ENCODE data around the gene PILRA. TPM values are rescaled to one million over a fixed set of nuclear protein-coding genes. Genes with fewer than 3 reads are reported as not detected.

The PILRA gene
- total and polyA plus RNA-seq, 10 of the 15 experiments (the other 5 are each of a cell fraction or from before 2014, with no cell fraction given): 6.6 to 43.3 (median 11.5) TPM

GRCh38 chr7:100344560-100345287 lies 28.6 kb upstream of the PILRA start (continued):
- peak; percentile 55 for TF ChIP-seq BCL3 (IDR thresholded peaks at IDR 0.05; ENCODE audit: borderline replicate concordance, insufficient read depth, low read depth, low read length, poor library complexity, severe bottlenecking)
- TF ChIP-seq MTA2 (IDR thresholded peaks at IDR 0.05; ENCODE audit: low read depth): peak; percentile 73
- peak; percentile 89 for TF ChIP-seq ZNF207 (IDR thresholded peaks at IDR 0.05; ENCODE audit: borderline replicate concordance)
- TF ChIP-seq PAX5 (IDR thresholded peaks at IDR 0.05; ENCODE audit: borderline replicate concordance, low read depth, low read length): peak; percentile 14; the same call in 1 of the 2 replicates
- TF ChIP-seq RELB (IDR thresholded peaks at IDR 0.05; ENCODE audit: low read depth): peak; percentile 60
- peak; percentile 96 to 99 for TF ChIP-seq BHLHE40 (IDR thresholded peaks at IDR 0.05; ENCODE audit: borderline replicate concordance in 1 of 2, low read depth in 2 of 2, low read length in 1 of 2)
- TF ChIP-seq POLR2A (IDR thresholded peaks at IDR 0.05; ENCODE audit: low read depth, low read length): 0 out of 2 replicates have a peak, but pooled peaks have one; percentile 38
- peak; percentile 71; the same call in 1 of the 2 replicates for TF ChIP-seq ZBED1 (IDR thresholded peaks at IDR 0.05; ENCODE audit: borderline replicate concordance)
- peak; percentile 8; the same call in 1 of the 2 replicates for TF ChIP-seq IKZF1 (conservative IDR thresholded peaks at IDR 0.05)
- TF ChIP-seq MAX (IDR thresholded peaks at IDR 0.05; ENCODE audit: low read depth, low read length): 0 out of 2 replicates have a peak, but pooled peaks have one; percentile 32
- TF ChIP-seq EP300 (IDR thresholded peaks at IDR 0.05; ENCODE audit: borderline replicate concordance in 1 of 2, control insufficient read depth in 1 of 2, low read depth in 2 of 2, low read length in 2 of 2): peak; percentile 7 to 58; a peak in 2 of 4 replicates
- TF ChIP-seq TBL1XR1 (IDR thresholded peaks at IDR 0.05; ENCODE audit: low read depth, low read length): peak; percentile 60; the same call in 1 of the 2 replicates
- TF ChIP-seq EED (IDR thresholded peaks at IDR 0.05; ENCODE audit: low read depth): peak; percentile 36; the same call in 1 of the 2 replicates
- peak; percentile 13 to 36 (median 27); a peak in 4 of 6 replicates for TF ChIP-seq CTCF (IDR thresholded peaks at IDR 0.05 in 2 of 3, conservative IDR thresholded peaks at IDR 0.05 in 1 of 3; ENCODE audit: control insufficient read depth in 2 of 3, extremely low read depth in 1 of 3, insufficient read depth in 1 of 3, low read depth in 3 of 3, low read length in 3 of 3)
- peak; percentile 93; the same call in 1 of the 2 replicates for TF ChIP-seq NBN (IDR thresholded peaks at IDR 0.05)
- TF ChIP-seq NR2F1 (conservative IDR thresholded peaks at IDR 0.05): peak; percentile 70
- TF ChIP-seq FOXK2 (IDR thresholded peaks at IDR 0.05): peak; percentile 71
- TF ChIP-seq RAD51 (IDR thresholded peaks at IDR 0.05): peak; percentile 99
- TF ChIP-seq ATF2 (IDR thresholded peaks at IDR 0.05; ENCODE audit: low read length): peak; percentile 88
- peak; percentile 67; the same call in 1 of the 2 replicates for TF ChIP-seq RB1 (IDR thresholded peaks at IDR 0.05; ENCODE audit: borderline replicate concordance)
- peak; percentile 38; the same call in 1 of the 2 replicates for TF ChIP-seq RUNX3 (IDR thresholded peaks at IDR 0.05; ENCODE audit: low read length)
- TF ChIP-seq ATF3 (IDR thresholded peaks at IDR 0.05; ENCODE audit: borderline replicate concordance, extremely low read depth, low read depth, low read length): peak; percentile 63
- TF ChIP-seq CREM (IDR thresholded peaks at IDR 0.05; ENCODE audit: low read depth): peak; percentile 71
